K562 (cell line): ENCODE data around the gene P2RY14. TPM values are rescaled to one million over a fixed set of nuclear protein-coding genes. Genes with fewer than 3 reads are reported as not detected.
"Not testable (repeated sequence)": the region's sequence is repeated elsewhere in the genome, so short reads cannot be mapped to it uniquely, and the experiment has no call there.

Experiments used
- ATAC-seq: fragments of 200-7000 bp; cut with Tn5 transposase; 3 replicates; pipeline ENCODE4 v1.9.1; 2020; ENCODE audit warnings: moderate library complexity
- BruUV-seq: library from RNA; stranded (reverse); fragments of 400-500 nt; replicated peaks from 2 replicates; lab custom pipeline; 2021; lab: Mats Ljungman, UMichigan
- CTCF ChIA-PET: fragments of 300-600 bp; formaldehyde crosslinking; extraction: SDS; loops from one replicate; lab custom pipeline; 2021; ENCODE audit warnings: low intra/inter-chr PET ratio; lab: Yijun Ruan, JAX
- POLR2A ChIA-PET: fragments of 300-600, 350-650 bp; sonication (Branson Sonifier 250); formaldehyde crosslinking; extraction: SDS; loops from one replicate; lab custom pipeline; 2021; ENCODE audit warnings: antibody characterized with exemption, inconsistent platforms; lab: Yijun Ruan, JAX
- DNase-seq, 4 experiments: peaks; one replicate each; pipeline versions ENCODE4 v3.0.0 to v3.0.0-alpha.2; 2011 to 2018; ENCODE audit warnings: low spot score in 3 of 4, mixed read lengths in 3 of 4; ENCODE audit errors: extremely low read depth in 1 of 4
- FAIRE-seq: peaks from 2 replicates; lab custom pipeline; 2011; peaks lifted over from hg19 to GRCh38; lab: Jason Lieb, UNC
- H2AFZ ChIP-seq: 2 replicates; pipeline ENCODE4 v1.6.0; 2011; ENCODE audit warnings: low read depth, low read length, control low read depth, inconsistent platforms
- H3K27ac ChIP-seq: fragments of 200-600 bp; 3 replicates; pipeline ENCODE4 v1.8.0; 2011; ENCODE audit warnings: low read depth, mild to moderate bottlenecking, control low read depth, inconsistent platforms, low read length, moderate library complexity, mixed read lengths; ENCODE audit errors: extremely low read depth
- H3K27me3 ChIP-seq, 2 experiments: fragments of 300-600 bp in 1 of 2; 2 replicates in 1 of 2; 3 replicates in 1 of 2; pipeline versions ENCODE4 v1.6.0 to v1.8.0; 2011; ENCODE audit warnings: inconsistent platforms in 2 of 2, low read length in 2 of 2, mild to moderate bottlenecking in 1 of 2, mixed read lengths in 1 of 2, moderate library complexity in 1 of 2; ENCODE audit not compliant: control insufficient read depth in 2 of 2, insufficient read depth in 2 of 2
- H3K36me3 ChIP-seq: fragments of 300-600 bp; 3 replicates; pipeline ENCODE4 v1.8.0; 2011; ENCODE audit warnings: mild to moderate bottlenecking, low read length, inconsistent platforms; ENCODE audit not compliant: control insufficient read depth, insufficient read depth
- H3K4me1 ChIP-seq, 2 experiments: fragments of 200-600 bp in 1 of 2; replicated peaks in 1 of 2; 2 replicates in 1 of 2; 3 replicates in 1 of 2; pipeline versions ENCODE4 v1.5.1 to v1.8.0; 2011; ENCODE audit warnings: inconsistent platforms in 2 of 2, low read length in 2 of 2, mild to moderate bottlenecking in 1 of 2, mixed read lengths in 1 of 2, moderate library complexity in 1 of 2; ENCODE audit not compliant: control insufficient read depth in 2 of 2, insufficient read depth in 2 of 2
- H3K4me2 ChIP-seq: 2 replicates; pipeline ENCODE4 v1.6.1; 2011; ENCODE audit warnings: low read length, control low read depth, inconsistent platforms, mixed read lengths; ENCODE audit not compliant: insufficient read depth
- H3K4me3 ChIP-seq: fragments of 200-600 bp; sonication (generic), shearing (Covaris generic); 2 replicates; pipeline ENCODE4 v1.5.1; 2016; ENCODE audit warnings: control low read depth, inconsistent platforms
- H3K79me2 ChIP-seq: fragments of 200-600 bp; 3 replicates; pipeline ENCODE4 v1.8.0; 2011; ENCODE audit warnings: low read length, inconsistent platforms; ENCODE audit not compliant: control insufficient read depth, insufficient read depth
- H3K9ac ChIP-seq, 2 experiments: 2 replicates each; pipeline versions ENCODE4 v1.6.0 to v1.6.1; 2011; ENCODE audit warnings: low read depth in 2 of 2, low read length in 2 of 2, control low read depth in 1 of 2, inconsistent platforms in 1 of 2, mild to moderate bottlenecking in 1 of 2, mixed read lengths in 1 of 2; ENCODE audit not compliant: insufficient read depth in 1 of 2
- H3K9me1 ChIP-seq: one replicate; pipeline ENCODE4 v1.6.0; 2011; ENCODE audit warnings: inconsistent platforms, mild to moderate bottlenecking, low read length, moderate library complexity; ENCODE audit not compliant: control insufficient read depth, insufficient read depth
- H3K9me3 ChIP-seq: replicated peaks from 2 replicates; pipeline ENCODE4 v1.5.1; 2011; ENCODE audit warnings: low read depth, low read length, inconsistent platforms; ENCODE audit not compliant: control insufficient read depth, insufficient read depth
- H4K20me1 ChIP-seq: replicated peaks from 2 replicates; pipeline ENCODE4 v1.6.1; 2011; ENCODE audit warnings: low read length, inconsistent platforms, mixed read lengths; ENCODE audit not compliant: control insufficient read depth, insufficient read depth
- FOXA3 ChIP-seq, 2 experiments: fragments of 450-650 bp in 1 of 2; sonication (generic) in 1 of 2; formaldehyde crosslinking; IDR thresholded peaks in 1 of 2; conservative IDR thresholded peaks in 1 of 2; 2 replicates each; pipeline versions ENCODE4 v1.4.0 to v1.8.0; 2020 to 2022; ENCODE audit warnings: mild to moderate bottlenecking in 2 of 2, missing genetic modification reagents in 1 of 2
- FOXK2 ChIP-seq, 2 experiments: fragments of 450-650 bp; IDR thresholded peaks in 1 of 2; conservative IDR thresholded peaks in 1 of 2; 2 replicates each; pipeline ENCODE4 v1.6.1; 2016; ENCODE audit warnings: low read depth in 2 of 2, mild to moderate bottlenecking in 1 of 2
- GTF2F1 ChIP-seq: IDR thresholded peaks from 2 replicates; pipeline ENCODE4 v1.6.1; 2011; ENCODE audit warnings: low read depth, low read length, improper control_type of control experiment
- TCF7L2 ChIP-seq: fragments of 150-350 bp; IDR thresholded peaks from 2 replicates; pipeline ENCODE4 v1.6.1; 2016; ENCODE audit warnings: low read depth, mild to moderate bottlenecking, low read length, moderate library complexity
- XRCC4 ChIP-seq: IDR thresholded peaks from one replicate; pipeline ENCODE4 v1.6.1; 2011; ENCODE audit not compliant: insufficient read depth, insufficient read length; ENCODE audit errors: extremely low read depth
- WGBS: fragments of 100-300 bp; shearing (Covaris generic); methylation state at CpG from one replicate; pipeline ENCODE4 v1.1.6; 2016; ENCODE audit warnings: low coverage, mixed read lengths; ENCODE audit not compliant: insufficient coverage; ENCODE audit errors: missing lambda C conversion rate; 5-methylcytosine and 5-hydroxymethylcytosine counted together
- in situ Hi-C: fragments of 300-500 bp; cut with MboI; formaldehyde crosslinking; loops from 4 replicates; pipeline ENCODE4 v1.15.0; 2018; ENCODE audit warnings: inconsistent platforms, mixed read lengths
- intact Hi-C: fragments of 100-400 bp; cut with micrococcal nuclease; formaldehyde crosslinking; loops from 2 replicates; pipeline ENCODE4 v1.14.2; 2022
- polyA plus RNA-seq, 8 experiments: library from polyadenylated mRNA; depleted of rRNA in 4 of 8; stranded (reverse) in 5 of 8; unstranded in 3 of 8; fragments of >200 nt; fragmentation: Nextera tagmentation in 2 of 8; fragmentation: Illumina TruSeq in 1 of 8; extraction: Ambion mirVana in 2 of 8; extraction: Trizol in 1 of 8; gene quantifications; 2 replicates each; pipeline versions ENCODE4 v1.2.1 to v1.2.3, GENCODE V29; 2011 to 2014; ENCODE audit warnings: inconsistent platforms in 1 of 8, missing spikeins in 1 of 8
- total RNA-seq, 7 experiments: library from RNA; depleted of rRNA in 6 of 7; stranded (reverse); fragments of >200 nt in 6 of 7; fragmentation: Illumina TruSeq in 2 of 7; extraction: Trizol in 2 of 7; gene quantifications; 2 replicates each; pipeline versions ENCODE4 v1.2.1 to v1.2.3, GENCODE V29; 2011 to 2021; ENCODE audit warnings: low replicate concordance in 1 of 7
- TF ChIP-seq, protein P1 (sequence below), 2 experiments: fragments of 450-650 bp; IDR thresholded peaks; 2 replicates each; pipeline ENCODE4 v1.6.1; 2016; ENCODE audit warnings: mild to moderate bottlenecking in 2 of 2, borderline replicate concordance in 1 of 2, low read depth in 1 of 2, moderate library complexity in 1 of 2

The P2RY14 gene
- total and polyA plus RNA-seq, 9 of the 15 experiments (the other 6 are each of a cell fraction or from before 2014, with no cell fraction given), result not detected

DNA sequence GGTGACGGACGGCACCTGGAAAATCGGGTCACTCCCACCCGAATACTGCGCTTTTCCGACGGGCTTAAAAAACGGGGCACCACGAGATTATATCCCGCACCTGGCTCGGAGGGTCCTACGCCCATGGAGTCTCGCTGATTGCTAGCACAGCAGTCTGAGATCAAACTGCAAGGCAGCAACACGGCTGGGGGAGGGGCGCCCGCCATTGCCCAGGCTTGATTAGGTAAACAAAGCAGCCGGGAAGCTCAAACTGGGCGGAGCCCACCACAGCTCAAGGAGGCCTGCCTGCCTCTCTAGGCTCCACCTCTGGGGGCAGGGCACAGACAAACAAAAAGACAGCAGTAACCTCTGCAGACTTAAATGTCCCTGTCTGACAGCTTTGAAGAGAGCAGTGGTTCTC lies 36.3 kb downstream of the P2RY14 start:
- FAIRE-seq, DNase-seq, H3K27ac ChIP-seq, H3K79me2 ChIP-seq, H3K36me3 ChIP-seq, ATAC-seq, POLR2A ChIA-PET, H3K4me1 ChIP-seq, H3K27me3 ChIP-seq, H3K9me3 ChIP-seq, BruUV-seq, H3K9me1 ChIP-seq, H3K4me3 ChIP-seq, intact Hi-C loops, CTCF ChIA-PET, H3K4me2 ChIP-seq, H4K20me1 ChIP-seq, H3K9ac ChIP-seq: not testable (repeated sequence)
- 0 out of 2 replicates have a peak overlapping the region, but pooled peaks have one; percentile 55 for H2AFZ ChIP-seq
- 3% methylated on average over 6 of the region's 18 CpGs for WGBS
- in situ Hi-C loops, result loop anchor here (25.0 kb wide), 1 partner anchor 595 kb away; no protein-coding TSS in a partner anchor
- TF ChIP-seq FOXK2 (conservative IDR thresholded peaks at IDR 0.05 in 1 of 2, IDR thresholded peaks at IDR 0.05 in 1 of 2; ENCODE audit: low read depth in 2 of 2), result peak; percentile 38 to 59; a peak in 2 of 4 replicates
- TF ChIP-seq FOXA3 (CRISPR knock-in tag; conservative IDR thresholded peaks at IDR 0.05 in 1 of 2, IDR thresholded peaks at IDR 0.05 in 1 of 2), result peak; percentile 64 to 70; a peak in 3 of 4 replicates

DNA sequence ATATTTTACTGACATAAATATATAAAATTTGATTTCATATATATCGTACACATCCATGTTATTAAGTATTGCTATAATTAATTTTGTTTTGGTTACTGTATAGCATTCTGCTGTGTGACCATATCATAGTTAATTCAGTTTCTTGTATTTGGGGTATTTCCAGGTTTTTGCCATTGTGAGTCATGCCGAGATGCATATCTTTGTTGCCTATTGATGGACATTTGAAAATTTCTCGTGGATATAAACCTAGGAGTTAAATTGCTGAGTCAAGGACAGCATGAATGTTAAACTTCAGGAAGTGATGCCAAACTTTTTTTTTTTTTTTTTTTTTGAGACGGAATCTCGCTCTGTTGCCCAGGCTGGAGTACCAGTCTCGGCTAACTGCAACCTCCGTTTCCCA lies 41.6 kb downstream of the P2RY14 start:
- no peak for ATAC-seq
- Histone ChIP-seq H3K4me2 (no peak overlapping the region), H3K27me3 (peaks cover 0 to 8% of the 10 kb centered on the region in 2 experiments; a peak in 2 of 5 replicates), H3K9ac (no peak overlapping the region), H3K9me1 (no peaks in the 10 kb centered on the region), H3K9me3 (no peaks in the 10 kb centered on the region), H3K27ac (no peak overlapping the region), H2AFZ (no peak overlapping the region), H3K36me3 (no peaks in the 10 kb centered on the region), H3K4me3 (no peak overlapping the region), H4K20me1 (no peaks in the 10 kb centered on the region), H3K79me2 (no peaks in the 10 kb centered on the region), H3K4me1 (no peaks in the 10 kb centered on the region)
- no peak for DNase-seq
- no peak for FAIRE-seq
- 2% methylated on average over 6 of the region's 7 CpGs for WGBS
- intact Hi-C loops, result no loop called here
- ChIA-PET POLR2A (no interaction called here), CTCF (interaction anchor here (0.6 kb wide), 1 partner anchor 71 kb away, joined by 7 read pairs; no protein-coding TSS in a partner anchor)
- no TSS peak for BruUV-seq
- in situ Hi-C loops, result loop anchor here (25.0 kb wide), 1 partner anchor 601 kb away; no protein-coding TSS in a partner anchor
- TF ChIP-seq TCF7L2 (no peak), XRCC4 (no peak), GTF2F1 (no peak)
- TF ChIP-seq, protein P1, sequence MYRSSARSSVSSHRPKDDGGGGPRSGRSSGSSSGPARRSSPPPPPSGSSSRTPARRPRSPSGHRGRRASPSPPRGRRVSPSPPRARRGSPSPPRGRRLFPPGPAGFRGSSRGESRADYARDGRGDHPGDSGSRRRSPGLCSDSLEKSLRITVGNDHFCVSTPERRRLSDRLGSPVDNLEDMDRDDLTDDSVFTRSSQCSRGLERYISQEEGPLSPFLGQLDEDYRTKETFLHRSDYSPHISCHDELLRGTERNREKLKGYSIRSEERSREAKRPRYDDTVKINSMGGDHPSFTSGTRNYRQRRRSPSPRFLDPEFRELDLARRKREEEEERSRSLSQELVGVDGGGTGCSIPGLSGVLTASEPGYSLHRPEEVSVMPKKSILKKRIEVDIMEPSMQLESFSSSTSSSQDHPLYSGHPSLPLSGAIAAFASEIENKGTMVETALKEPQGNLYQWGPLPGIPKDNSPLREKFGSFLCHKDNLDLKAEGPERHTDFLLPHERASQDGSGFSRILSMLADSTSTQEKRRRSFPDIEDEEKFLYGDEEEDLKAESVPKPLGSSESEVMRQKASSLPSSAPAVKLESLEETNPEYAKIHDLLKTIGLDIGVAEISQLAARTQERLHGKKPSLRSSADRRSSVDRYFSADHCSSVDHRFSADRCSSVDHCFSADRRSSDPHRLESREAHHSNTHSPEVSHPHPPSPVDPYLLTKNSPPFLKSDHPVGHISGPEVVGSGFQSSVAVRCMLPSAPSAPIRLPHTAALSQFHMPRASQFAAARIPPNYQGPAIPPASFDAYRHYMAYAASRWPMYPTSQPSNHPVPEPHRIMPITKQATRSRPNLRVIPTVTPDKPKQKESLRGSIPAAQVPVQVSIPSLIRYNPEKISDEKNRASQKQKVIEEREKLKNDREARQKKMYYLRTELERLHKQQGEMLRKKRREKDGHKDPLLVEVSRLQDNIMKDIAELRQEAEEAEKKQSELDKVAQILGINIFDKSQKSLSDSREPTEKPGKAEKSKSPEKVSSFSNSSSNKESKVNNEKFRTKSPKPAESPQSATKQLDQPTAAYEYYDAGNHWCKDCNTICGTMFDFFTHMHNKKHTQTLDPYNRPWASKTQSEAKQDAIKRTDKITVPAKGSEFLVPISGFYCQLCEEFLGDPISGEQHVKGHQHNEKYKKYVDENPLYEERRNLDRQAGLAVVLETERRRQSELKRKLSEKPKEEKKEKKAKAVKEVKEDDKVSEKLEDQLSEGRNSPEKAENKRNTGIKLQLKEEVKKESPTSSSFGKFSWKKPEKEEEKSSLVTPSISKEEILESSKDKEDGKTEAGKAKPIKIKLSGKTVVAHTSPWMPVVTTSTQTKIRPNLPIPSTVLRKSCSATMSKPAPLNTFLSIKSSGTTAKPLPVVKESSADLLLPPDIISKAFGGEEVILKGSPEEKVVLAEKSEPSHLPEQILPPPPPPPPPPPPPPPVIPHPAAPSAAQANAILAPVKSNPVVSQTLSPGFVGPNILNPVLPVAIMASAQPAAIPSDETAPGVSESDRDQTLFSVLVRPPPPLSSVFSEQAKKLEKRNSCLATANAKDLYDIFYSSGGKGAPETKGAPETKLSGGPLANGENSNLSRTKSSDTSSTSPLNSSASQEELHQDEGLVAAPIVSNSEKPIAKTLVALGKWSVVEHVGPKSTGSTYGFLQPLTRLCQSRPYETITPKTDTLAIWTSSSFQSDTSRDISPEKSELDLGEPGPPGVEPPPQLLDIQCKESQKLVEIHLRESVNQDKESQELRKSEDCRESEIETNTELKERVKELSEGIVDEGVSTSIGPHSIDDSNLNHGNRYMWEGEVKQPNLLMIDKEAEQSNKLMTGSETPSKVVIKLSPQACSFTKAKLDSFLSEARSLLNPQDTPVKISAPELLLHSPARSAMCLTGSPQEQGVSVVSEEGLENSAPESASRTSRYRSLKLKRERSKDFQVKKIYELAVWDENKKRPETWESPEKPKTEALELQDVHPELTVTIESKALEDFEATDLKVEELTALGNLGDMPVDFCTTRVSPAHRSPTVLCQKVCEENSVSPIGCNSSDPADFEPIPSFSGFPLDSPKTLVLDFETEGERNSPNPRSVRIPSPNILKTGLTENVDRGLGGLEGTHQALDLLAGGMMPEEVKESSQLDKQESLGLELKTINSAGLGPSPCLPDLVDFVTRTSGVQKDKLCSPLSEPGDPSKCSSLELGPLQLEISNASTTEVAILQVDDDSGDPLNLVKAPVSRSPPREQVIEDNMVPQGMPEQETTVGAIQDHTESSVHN (IDR thresholded peaks at IDR 0.05; ENCODE audit: borderline replicate concordance in 1 of 2, low read depth in 1 of 2), result no peak
